SU-DHL-6 (cell line): ENCODE measurements around the gene ITPKB.
"Not testable (repeated sequence)": the region's sequence is repeated elsewhere in the genome, so short reads cannot be mapped to it uniquely, and the experiment has no call there.

Experiments
- CTCF ChIP-seq: fragments of 200-600 bp; sonication (generic); IDR thresholded peaks from one replicate; pipeline ENCODE4 v1.5.1; 2017; ENCODE audit warnings: antibody characterized with exemption, mild to moderate bottlenecking, low read length, moderate library complexity; ENCODE audit not compliant: insufficient read depth, poor library complexity, severe bottlenecking
- EZH2phosphoT487 ChIP-seq: fragments of 200-600 bp; sonication (generic), shearing (Covaris generic); conservative IDR thresholded peaks from 2 replicates; pipeline ENCODE4 v1.6.1; 2018; ENCODE audit warnings: mild to moderate bottlenecking, antibody characterized with exemption, low read length, moderate library complexity, mixed read lengths

- not testable (repeated sequence) for TF ChIP-seq EZH2phosphoT487, CTCF
Measured at GRCh38 chr1:226767170-226767569, 28.1 kb upstream of the ITPKB start.
